Activated CD8-positive, alpha-beta memory T cell treated with anti-CD3 and anti-CD28 coated beads, Interleukin-2, amount 50 U/mL, for 48 hours (primary cell): ENCODE measurements around the gene FBXW2.
"Not testable (repeated sequence)": the region's sequence is repeated elsewhere in the genome, so short reads cannot be mapped to it uniquely, and the experiment has no call there.

ENCODE experiments used
- DNase-seq: peaks from one replicate; pipeline ENCODE4 v3.0.0-alpha.2; 2020

FBXW2 gene

DNA sequence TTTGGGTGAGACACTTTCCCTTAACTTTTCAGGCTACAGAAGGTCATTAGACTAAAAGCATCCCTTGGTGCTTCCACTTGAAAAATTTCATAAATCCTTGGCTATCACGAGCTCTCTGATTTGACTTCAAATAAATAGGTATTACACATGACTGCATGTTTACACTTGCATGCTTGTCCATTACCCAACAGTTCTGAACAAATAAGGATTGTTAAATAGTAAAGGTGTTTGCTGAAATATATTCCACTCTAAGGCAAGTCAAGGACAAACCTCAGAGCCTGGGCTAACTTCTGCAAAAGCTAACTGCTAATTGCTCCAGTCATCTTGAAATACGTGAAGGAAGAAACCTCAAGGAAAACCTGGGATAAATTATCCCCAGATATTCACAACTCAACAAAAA is 14.5 kb downstream of the FBXW2 start:
- DNase-seq = no peak

DNA sequence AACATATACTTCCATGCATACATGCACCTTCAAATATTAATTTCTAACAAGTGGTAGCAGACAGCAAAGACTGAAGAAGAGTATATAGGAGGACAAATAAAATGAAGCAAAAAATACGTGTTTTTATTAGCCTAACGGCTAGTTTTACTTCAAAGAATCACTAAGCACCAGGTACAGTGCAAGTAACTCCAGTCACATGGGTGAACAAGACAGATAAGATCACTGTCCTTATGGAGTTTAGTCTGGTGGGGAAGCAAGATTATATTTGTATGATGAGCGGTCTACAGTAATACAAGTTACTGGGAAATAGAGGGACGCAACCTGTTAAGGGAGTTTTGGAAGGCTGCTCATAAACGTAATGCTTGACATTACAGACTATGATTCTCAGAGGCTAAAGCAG is 16.0 kb downstream of the FBXW2 start:
- DNase-seq = no peak

- DNase-seq = no peak
These were observed 16.4 kb downstream of the FBXW2 start for GRCh38 chr9:120776788-120777187.

DNA sequence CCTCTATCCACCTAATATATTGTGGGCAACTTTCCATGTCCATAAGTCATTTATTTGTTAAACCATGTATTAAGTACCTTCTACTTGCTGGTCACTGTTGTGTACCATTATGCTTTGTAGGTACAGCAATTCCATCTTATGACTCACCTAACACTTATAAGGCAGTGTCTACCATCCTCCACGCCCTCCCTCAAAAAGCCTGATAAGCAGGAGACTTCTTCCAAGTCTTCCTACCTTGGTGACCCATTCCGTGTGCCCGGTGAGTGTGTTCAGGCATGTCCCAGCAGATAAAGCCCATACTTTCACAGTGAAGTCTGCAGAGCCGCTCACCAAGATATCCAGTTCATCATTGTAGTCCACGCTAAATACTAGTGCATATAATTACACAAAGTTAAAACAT is 17.4 kb downstream of the FBXW2 start:
- DNase-seq = no peak

GRCh38 chr9:120774719-120775118 is 18.5 kb downstream of the FBXW2 start:
- no peak for DNase-seq

GRCh38 chr9:120773256-120773655 is 20.0 kb downstream of the FBXW2 start:
- DNase-seq = no peak

DNA sequence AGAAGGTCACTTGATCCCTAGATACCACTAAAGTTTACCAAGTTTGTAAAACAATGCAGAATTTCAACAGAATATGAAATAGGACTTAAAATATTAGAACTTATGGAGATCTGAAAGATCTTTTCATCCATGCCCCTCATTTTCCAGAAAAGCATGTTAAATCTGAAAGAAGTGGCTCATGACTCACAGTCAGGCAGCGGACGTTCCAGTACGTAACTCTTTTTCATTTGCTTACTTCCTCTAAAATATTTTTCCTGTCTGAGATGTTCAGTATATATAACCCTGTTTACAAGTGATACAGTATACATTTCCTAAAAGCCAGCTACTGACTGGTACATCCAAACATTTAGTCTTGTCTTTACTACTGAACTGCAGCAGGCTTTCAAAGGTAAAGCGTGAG is 22.3 kb downstream of the FBXW2 start:
- no peak for DNase-seq

GRCh38 chr9:120768886-120769285 is 24.3 kb downstream of the FBXW2 start:
- no peak for DNase-seq

DNA sequence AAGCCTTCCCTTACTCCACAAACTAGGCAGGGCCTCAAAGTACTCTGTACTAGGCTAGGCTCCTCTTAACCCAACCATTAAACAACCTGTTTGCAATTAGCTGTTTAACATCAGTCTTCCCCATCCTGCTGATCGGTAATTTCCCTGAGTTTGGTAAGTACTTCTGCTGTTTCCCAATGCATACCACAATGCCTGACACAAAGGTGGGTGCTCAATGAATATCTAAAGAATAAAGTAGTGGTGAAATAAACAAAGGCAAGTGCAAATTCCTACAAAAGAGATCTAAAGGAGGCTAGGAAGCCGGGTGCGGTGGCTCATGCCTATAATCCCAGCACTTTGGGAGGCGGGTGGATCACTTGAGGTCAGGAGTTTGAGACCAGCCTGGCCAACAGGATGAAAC is 25.0 kb downstream of the FBXW2 start:
- no peak for DNase-seq

DNA sequence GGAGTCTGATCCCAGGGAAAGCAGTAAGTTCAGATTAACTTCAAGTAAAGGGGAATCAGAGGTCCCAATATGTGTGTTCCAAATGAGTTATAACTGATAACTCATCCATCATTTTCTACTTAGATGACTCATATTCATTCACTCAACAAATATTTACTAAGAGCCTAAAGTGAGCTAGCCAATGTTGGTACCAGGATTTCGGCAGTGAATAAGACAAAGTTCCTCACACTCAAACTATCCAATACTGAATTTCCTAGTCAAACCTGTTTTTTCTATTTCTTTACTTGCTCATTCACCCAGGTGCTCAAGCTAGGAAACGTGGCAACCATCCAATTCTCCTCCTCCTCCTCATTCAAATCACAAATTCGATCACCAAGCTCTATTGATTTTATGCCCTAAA is 25.8 kb downstream of the FBXW2 start:
- no peak for DNase-seq

DNA sequence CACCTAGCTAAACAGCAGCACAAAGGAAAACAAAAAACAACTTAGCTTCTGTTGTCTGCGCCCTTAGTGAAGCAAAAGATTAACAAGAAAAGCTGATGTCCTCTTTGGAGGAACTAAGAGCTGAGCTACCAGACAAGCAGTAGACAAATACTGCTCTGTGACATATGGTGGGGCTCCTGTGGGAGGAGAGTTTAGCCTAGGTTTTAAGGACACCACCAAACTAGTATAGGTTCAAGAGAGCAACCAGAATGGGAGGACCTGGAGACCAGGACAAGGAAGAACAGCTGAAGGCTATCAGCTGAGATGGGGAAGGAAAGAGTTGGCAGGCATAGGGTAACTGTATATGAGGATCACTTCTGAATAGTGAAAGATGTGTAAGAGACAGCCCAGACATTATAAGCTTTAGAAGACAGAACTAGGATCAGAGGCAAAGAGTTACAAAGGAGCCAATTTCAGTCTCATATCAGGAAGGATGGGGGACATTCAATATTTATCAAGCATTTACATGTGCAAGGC is 27.2 kb downstream of the FBXW2 start:
- no peak for DNase-seq

DNA sequence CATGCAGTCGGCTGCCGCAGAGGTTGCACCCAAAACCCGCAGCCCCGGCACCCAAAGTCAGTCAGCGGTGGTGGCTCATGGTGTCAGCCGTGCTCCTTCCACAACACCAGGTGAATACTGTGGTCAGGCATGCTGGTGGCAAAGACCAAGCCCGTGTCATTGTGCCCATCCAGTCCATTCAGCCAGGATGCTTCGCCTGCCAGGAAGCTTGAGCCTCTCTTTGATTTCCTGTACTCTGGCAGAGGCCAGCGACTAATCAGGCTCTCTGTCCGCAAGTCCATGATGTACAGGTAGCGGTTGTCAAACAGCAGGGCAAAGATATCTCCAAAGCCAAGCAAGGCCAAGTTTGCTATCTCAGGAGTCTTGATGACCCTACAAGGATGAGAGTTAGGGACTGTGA is 28.7 kb downstream of the FBXW2 start:
- no peak for DNase-seq

GRCh38 chr9:120761006-120761405 is 32.2 kb downstream of the FBXW2 start:
- no peak for DNase-seq

DNA sequence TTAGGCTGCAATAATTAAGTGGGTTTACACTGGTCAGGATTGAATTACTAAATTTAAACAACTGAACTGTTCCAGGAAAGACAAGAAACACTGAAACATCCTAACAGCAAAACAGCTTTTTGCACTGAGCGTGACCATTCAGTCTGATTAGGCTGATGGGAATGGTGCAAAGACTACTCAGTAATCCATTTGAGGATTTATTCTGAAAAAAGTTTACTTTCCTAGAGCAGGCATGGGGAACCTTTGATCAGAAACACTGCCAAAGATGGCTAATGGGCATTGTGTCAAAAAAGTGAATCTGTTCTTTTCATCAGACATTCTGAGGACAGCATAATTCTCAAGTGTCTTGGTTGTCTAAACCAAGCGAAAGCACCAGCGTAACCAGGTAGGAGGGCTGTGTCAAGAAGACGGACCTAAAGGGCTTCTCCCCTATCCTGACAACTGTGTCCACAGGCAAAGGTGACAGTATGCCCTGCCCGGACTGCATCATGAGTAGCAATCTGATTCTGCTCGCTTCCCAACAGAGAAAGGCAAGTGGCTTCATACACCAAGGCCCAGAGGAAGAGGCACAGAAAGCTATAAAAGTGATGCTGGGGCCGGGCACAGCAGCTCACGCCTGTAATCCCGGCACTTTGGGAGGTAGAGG is 33.3 kb downstream of the FBXW2 start:
- no peak for DNase-seq

- no peak for DNase-seq
These were observed 34.7 kb downstream of the FBXW2 start for GRCh38 chr9:120758544-120758943.

GRCh38 chr9:120757026-120757913 is 35.9 kb downstream of the FBXW2 start:
- no peak for DNase-seq

DNA sequence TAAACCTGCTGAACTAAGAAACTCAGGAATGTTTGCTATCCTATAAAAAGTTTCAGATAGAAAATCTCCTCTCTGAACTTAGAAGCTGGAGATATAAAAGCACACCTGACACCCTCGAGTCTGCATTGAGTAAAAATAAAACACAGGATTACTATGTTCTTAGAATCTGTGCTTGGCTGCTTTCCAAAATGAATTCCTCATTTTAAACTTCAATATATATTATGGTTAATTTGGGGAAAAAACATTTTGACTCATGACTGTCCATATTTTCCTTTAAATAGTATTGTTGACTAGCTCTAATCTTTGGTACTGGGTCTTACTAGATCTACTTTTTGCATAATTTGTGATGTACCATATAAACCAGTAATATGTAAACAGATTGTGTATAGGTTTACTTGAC is 36.7 kb downstream of the FBXW2 start:
- no peak for DNase-seq

- peak; percentile 84 for DNase-seq
These were observed 37.3 kb downstream of the FBXW2 start for GRCh38 chr9:120755810-120756434.

DNA sequence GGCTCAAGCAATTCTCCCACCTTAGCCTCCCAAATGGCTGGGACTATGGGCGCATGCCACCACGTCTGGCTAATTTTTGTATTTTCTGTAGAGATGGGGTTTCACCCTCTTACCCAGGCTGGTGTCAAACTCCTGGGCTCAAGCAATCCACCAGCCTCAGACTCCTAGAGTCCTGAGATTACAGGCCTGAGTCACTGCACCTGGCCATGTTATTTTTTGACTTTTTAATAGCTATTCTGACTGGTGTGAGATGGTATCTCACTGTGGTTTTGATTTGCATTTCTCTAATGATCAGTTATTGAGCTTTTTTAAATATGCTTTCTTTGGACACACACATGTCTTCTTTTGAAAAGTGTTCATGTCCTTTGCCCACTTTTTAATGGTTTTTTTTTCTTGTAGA is 38.2 kb downstream of the FBXW2 start:
- no peak for DNase-seq

DNA sequence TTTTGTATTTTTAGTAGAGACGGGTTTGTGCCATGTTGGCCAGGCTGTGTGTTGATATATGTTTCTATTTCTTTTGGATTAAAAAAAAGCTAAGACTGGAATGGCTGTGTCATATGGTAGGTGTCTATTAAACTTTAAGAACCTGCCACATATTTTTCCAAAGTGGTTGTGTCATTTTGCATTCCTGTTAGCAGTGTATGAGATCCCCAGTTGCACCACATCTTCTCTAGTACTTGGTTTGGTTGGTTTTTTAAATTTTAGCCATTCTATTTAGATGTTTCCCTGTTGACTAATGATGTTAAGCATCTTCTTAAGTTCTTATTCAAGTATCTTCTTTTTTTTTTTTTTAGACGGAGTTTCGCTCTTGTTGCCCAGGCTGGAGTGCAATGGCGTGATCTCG is 42.8 kb downstream of the FBXW2 start:
- no peak for DNase-seq

DNA sequence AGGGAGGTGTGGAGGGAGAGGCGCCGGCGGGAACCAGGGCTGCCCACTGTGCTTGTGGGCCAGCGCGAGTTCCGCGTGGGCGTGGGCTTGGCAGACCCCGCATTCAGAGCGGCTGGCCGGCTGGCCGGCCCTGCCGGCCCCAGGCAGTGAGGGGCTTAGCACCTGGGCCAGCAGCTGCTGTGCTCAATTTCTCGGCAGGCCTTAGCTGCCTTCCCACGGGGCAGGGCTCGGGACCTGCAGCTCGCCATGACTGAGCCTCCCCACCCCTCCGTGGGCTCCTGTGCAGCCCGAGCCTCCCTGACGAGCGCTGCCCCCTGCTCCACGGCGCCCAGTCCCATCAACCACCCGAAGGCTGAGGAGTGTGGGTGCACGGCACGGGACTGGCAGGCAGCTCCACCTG is 46.9 kb downstream of the FBXW2 start:
- not testable (repeated sequence) for DNase-seq

DNA sequence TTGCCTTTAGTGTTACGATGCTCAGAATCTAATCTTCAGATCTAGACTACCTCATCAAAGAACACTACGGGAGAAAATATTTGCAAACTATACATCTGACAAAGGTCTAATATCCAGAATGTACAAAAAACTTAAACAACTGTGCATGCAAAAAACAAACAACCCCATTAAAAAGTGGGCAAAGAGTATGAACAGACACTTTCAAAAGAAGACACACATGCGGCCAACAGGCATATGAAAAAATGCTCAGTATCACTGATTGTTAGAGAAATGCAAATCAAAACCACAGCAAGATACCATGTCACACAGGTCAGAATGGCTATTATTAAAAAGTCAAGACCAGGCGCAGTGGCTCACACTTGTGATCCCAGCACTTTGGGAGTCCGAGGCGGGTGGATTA is 47.9 kb downstream of the FBXW2 start:
- no peak for DNase-seq

GRCh38 chr9:120742951-120743416 is 50.2 kb downstream of the FBXW2 start:
- DNase-seq = no peak

DNA sequence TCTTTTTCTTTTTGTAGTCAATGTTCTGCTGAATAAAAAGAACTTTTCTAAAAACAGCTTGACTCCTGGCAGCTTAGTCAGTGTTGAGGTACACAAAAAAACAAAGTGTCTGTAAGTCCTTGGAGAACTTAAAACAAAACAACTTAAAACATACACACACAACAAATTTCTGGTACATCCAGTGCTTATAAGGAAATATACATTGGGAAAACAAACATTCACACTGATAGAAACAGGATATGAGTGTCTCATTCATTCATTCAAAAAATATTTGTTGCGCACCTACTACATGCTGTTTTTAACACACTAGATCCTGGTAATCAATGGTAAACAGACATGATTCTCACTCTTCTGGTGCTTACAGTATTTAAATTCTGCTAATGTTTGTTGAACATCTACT is 51.5 kb downstream of the FBXW2 start:
- DNase-seq = no peak
